Astrocyte of the cerebellum (primary cell): ENCODE results near the gene PGAP3.

Source experiments
- DNase-seq: peaks from one replicate; pipeline ENCODE4 v3.0.0-alpha.2; 2011; ENCODE audit warnings: low read depth
- H3K4me3 ChIP-seq: 2 replicates; pipeline ENCODE4 v1.5.1; 2011; ENCODE audit warnings: mild to moderate bottlenecking, low read depth, low read length, moderate library complexity
- in situ Hi-C: cut with HindIII; loops from 2 replicates; pipeline ENCODE4 v1.10.0; 2017; ENCODE audit warnings: low sequenced_read_pairs
- TF ChIP-seq, protein P1 (sequence below): IDR thresholded peaks from 2 replicates; pipeline ENCODE4 v1.5.1; 2012; ENCODE audit warnings: low read length, low read depth, moderate library complexity, mild to moderate bottlenecking; ENCODE audit errors: missing control alignments

PGAP3 gene

DNA sequence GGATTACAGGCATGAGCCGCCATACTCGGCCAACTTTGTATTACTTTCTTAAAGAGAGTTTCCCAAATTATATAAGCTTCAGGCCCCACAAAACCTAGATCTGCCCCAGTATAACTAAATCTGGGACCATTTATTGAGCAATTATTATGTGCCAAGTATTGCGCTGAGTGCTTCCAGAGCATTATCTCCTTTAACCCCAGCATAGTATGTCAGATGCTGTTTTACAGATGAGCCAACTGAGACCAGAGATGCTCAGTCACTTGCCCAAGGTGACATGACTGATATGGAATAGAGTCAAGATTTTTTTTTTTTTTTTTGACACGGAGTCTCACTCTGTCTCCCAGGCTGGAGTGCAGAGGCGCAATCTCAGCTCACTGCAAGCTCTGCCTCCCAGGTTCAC lies 10.1 kb upstream of the PGAP3 start:
- H3K4me3 ChIP-seq: no peak overlapping the region
- TF ChIP-seq, protein P1, sequence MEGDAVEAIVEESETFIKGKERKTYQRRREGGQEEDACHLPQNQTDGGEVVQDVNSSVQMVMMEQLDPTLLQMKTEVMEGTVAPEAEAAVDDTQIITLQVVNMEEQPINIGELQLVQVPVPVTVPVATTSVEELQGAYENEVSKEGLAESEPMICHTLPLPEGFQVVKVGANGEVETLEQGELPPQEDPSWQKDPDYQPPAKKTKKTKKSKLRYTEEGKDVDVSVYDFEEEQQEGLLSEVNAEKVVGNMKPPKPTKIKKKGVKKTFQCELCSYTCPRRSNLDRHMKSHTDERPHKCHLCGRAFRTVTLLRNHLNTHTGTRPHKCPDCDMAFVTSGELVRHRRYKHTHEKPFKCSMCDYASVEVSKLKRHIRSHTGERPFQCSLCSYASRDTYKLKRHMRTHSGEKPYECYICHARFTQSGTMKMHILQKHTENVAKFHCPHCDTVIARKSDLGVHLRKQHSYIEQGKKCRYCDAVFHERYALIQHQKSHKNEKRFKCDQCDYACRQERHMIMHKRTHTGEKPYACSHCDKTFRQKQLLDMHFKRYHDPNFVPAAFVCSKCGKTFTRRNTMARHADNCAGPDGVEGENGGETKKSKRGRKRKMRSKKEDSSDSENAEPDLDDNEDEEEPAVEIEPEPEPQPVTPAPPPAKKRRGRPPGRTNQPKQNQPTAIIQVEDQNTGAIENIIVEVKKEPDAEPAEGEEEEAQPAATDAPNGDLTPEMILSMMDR: no peak
- DNase-seq: no peak
- in situ Hi-C loops: no loop called here

- in situ Hi-C loops: no loop called here
- DNase-seq: no peak
- no peak overlapping the region for H3K4me3 ChIP-seq
- TF ChIP-seq, protein P1: no peak
These were observed 8.9 kb upstream of the PGAP3 start for GRCh38 chr17:39696731-39697130.

DNA sequence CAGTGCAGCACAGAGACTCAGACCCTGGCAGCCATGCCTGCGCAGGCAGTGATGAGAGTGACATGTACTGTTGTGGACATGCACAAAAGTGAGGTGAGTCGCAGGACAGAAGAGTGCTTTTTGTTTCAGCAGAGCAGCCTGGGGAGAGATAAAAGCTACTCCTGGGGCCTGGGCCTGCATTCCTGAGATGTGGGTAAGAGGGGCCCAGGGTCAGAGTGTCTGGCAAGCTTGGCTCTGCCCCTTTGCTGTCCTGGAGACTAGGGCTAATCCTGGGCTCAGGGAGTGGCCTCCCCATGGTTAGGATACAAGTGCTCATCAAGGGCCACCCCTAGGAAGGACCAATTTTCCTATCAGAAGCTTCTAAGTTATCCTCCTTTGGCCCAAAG lies 7.2 kb upstream of the PGAP3 start:
- DNase-seq: no peak
- in situ Hi-C loops: no loop called here
- H3K4me3 ChIP-seq: no peak overlapping the region
- TF ChIP-seq, protein P1: no peak

DNA sequence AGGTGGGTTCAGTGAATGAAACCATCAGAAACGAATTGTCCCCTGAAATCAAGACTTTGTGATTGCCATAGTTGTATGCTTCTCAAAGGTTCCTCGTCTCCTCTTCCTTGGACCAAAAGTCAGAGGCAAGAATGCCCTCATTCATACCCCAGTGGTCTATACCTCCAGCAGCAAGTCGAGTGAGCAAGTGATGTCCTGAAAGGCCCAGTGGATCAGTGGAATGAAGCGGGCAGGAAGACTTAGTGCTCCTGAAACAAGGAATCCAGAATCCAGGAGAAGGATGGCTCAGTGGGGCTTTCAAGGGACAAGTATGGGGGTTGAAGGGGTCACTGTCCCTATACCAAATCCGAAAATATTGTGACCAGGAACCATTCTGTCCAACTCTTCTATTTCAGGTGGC lies 6.7 kb upstream of the PGAP3 start:
- H3K4me3 ChIP-seq: no peak overlapping the region
- TF ChIP-seq, protein P1: no peak
- DNase-seq: no peak
- in situ Hi-C loops: no loop called here

DNA sequence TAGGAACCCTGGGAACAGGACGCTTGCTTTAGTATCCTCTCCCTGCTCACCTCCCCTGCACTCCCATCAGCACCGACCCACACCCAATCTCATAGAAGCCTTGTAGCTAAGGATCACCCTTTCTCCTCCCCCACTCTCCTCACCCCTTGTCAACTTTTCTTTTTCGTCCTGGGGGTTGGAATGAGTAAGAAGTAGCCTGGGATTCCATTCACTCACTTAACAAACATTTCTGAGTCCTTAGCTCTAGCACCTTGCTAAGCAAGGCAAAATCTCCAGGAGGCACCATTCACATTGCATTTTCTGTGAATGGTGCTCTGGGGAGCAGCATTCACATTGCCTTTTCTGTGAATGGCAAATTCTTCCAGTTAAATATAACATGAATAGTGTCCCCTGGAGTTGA lies 1.1 kb upstream of the PGAP3 start:
- TF ChIP-seq, protein P1: no peak
- in situ Hi-C loops: no loop called here
- no peak for DNase-seq
- H3K4me3 ChIP-seq: peak overlapping the region; percentile 71

DNA sequence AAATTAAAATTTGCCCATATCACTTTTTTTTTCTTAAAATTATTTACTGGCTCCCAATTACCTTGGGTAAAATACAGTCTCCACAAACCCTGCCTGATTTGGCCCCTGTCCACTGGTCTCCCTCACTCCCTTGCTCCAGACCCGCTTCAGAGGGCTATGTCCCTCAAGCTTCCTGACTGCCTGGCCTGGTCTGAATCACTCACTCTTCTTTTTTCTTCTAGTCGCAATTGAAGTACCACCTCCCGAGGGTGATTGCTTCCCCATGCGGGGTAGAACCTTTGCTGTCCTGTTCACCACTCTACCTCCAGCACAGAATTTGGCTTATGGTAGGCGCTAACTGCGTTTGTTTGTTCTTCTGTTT lies 598 bp upstream of the PGAP3 start:
- no peak for DNase-seq
- H3K4me3 ChIP-seq: peak overlapping the region; percentile 71
- in situ Hi-C loops: no loop called here
- TF ChIP-seq, protein P1: no peak

GRCh38 chr17:39687101-39687545 lies 734 bp downstream of the PGAP3 start:
- TF ChIP-seq, protein P1: no peak
- no peak for DNase-seq
- in situ Hi-C loops: no loop called here
- peak overlapping the region; percentile 71 for H3K4me3 ChIP-seq
